ENCODE data around the gene LENG9.
"Not testable (repeated sequence)": the region's sequence is repeated elsewhere in the genome, so short reads cannot be mapped to it uniquely, and the experiment has no call there.

The LENG9 gene

GRCh38 chr19:54477650-54478049 lies 14.1 kb upstream of the LENG9 start:
- no peak for DNase-seq

- DNase-seq, result no peak
Measured at GRCh38 chr19:54475706-54476105, 12.1 kb upstream of the LENG9 start.

GRCh38 chr19:54473892-54474372 lies 10.4 kb upstream of the LENG9 start:
- no peak for DNase-seq

GRCh38 chr19:54473071-54473891 lies 9.7 kb upstream of the LENG9 start, which contains the start of gene CDC42EP5:
TSS of gene CDC42EP5 (minus strand) at chr19:54473296. CDS start at chr19:54465547, 7,749 bp downstream.
- no peak for DNase-seq

- DNase-seq, result no peak
Measured at GRCh38 chr19:54470991-54471782, 7.6 kb upstream of the LENG9 start.

GRCh38 chr19:54470276-54470887 lies 6.8 kb upstream of the LENG9 start:
- DNase-seq, result no peak

- no peak for DNase-seq
Measured at GRCh38 chr19:54469496-54469934, 5.9 kb upstream of the LENG9 start.

GRCh38 chr19:54466110-54466480 lies 2.5 kb upstream of the LENG9 start:
- not testable (repeated sequence) for DNase-seq

- no peak for DNase-seq
Measured at GRCh38 chr19:54465426-54466109, 2.0 kb upstream of the LENG9 start.

GRCh38 chr19:54464630-54465425 lies 1.2 kb upstream of the LENG9 start:
- peak; percentile 77 to 79 for DNase-seq

GRCh38 chr19:54464044-54464629 lies 559 bp upstream of the LENG9 start:
- peak; percentile 91 to 92 for DNase-seq

GRCh38 chr19:54462655-54463530 lies 685 bp downstream of the LENG9 start:
- peak; percentile 62 to 73 for DNase-seq

GRCh38 chr19:54462047-54462654 lies 1.4 kb downstream of the LENG9 start:
- DNase-seq, result no peak

- DNase-seq, result no peak
Measured at GRCh38 chr19:54461613-54462012, 2.0 kb downstream of the LENG9 start.

- DNase-seq, result no peak
Measured at GRCh38 chr19:54461210-54461609, 2.4 kb downstream of the LENG9 start.

- DNase-seq, result no peak
Measured at GRCh38 chr19:54460230-54461005, 3.2 kb downstream of the LENG9 start.

GRCh38 chr19:54459282-54460229 lies 4.0 kb downstream of the LENG9 start:
- DNase-seq, result no peak

Measured in CD4-positive, alpha-beta T cell treated with Interferon alpha-2 for 1 hour (primary cell).